GM21528 (cell line): ENCODE measurements around the gene STK11.

ENCODE experiments used
- ATAC-seq: cut with Tn5 transposase; IDR thresholded peaks from one replicate; pipeline ENCODE4 v1.9.1; 2021; ENCODE audit warnings: mild to moderate bottlenecking, moderate library complexity; ENCODE audit not compliant: unreplicated experiment, low FRiP score

Gene STK11

DNA sequence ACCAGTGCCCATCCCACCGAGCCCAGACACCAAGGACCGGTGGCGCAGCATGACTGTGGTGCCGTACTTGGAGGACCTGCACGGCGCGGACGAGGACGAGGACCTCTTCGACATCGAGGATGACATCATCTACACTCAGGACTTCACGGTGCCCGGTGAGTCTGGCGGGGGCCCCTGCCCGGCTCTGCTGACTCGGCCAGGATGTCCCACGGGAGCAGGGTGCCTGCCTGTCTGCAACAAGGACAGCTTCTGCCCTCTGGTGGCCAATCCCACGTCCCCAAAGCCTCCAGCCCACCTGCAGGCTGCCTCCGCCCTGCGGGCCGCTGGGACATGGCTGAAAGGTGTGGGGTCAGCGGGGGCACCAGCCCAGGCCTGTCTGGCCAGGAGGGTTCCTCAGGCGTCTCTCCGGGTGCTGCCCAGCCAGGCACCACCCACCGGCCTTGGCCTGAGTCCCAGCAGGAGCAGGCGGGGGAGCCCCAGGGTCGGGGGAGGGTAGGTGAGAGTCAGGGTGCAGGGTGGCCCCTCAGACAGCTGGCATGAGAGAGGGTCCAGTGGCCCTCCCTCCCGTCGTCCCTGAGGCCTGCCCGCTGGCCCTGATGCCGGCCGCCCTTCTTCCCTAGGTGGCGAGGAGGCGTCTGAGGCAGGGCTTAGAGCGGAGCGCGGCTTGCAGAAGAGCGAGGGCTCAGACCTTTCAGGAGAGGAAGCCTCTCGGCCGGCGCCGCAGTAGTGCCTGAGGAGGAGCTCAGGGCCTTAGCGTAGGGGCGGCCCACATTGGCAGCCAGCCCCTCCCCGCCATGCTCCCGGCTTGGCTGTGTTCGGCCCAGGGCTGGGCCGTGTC is 17.7 kb downstream of the STK11 start:
- no peak for ATAC-seq

DNA sequence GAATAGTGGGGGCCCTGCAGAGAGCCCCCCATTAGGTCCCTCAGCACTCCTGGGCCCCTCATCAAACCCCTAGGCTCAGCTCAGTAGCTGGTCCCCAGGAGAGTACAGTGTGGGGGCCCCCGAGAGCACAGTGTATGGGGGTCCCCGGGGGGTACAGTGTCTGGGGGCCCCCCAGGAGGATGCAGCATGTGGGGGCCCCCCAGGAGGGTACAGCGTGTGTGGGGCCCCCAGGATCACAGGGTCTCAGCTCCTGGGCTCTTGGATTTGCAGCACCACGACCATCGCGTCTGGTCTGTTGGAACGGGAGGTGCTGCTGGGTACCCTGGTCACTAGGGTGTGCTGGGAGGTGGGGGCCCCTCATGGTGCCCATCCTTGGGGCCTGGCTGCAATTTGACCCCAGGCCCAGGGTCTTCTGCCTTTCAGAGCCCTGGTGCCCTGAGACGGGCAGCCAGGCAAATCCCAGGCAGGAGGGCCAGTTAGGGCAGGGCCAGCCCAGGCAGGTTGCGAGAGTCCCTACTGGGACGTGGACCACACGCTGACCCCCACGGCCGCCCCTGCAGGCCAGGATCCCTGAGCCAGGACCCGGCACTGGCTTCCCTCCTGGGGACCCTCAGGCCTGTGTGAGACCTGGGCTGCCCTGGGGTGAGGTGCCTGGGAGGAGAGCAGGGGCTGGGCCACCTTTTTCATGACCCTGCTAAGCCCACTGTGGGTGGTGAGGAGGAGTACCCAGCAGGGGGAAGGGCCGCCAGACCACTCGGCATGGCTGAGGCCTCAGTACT is 18.7 kb downstream of the STK11 start:
- no peak for ATAC-seq

DNA sequence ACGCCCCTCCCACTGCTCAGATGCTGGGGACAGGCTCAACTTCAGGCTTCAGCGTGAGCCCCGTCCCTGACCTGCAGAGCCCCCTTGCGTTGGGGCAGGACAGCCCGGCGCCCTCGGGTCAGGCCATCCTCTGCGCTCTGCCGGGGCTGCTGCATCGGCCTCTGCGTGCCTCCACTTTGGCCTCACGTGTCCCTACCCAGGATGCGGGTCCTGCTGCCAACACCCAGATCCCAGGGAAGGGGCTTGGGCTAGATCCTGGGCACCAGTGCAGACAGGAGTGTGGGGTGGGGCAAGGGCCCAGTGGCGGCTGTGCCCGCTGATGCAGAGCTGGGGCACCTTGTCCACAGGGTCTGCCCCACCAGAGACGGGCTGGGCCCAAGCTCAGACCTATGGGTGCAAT is 19.3 kb downstream of the STK11 start:
- ATAC-seq, result no peak

DNA sequence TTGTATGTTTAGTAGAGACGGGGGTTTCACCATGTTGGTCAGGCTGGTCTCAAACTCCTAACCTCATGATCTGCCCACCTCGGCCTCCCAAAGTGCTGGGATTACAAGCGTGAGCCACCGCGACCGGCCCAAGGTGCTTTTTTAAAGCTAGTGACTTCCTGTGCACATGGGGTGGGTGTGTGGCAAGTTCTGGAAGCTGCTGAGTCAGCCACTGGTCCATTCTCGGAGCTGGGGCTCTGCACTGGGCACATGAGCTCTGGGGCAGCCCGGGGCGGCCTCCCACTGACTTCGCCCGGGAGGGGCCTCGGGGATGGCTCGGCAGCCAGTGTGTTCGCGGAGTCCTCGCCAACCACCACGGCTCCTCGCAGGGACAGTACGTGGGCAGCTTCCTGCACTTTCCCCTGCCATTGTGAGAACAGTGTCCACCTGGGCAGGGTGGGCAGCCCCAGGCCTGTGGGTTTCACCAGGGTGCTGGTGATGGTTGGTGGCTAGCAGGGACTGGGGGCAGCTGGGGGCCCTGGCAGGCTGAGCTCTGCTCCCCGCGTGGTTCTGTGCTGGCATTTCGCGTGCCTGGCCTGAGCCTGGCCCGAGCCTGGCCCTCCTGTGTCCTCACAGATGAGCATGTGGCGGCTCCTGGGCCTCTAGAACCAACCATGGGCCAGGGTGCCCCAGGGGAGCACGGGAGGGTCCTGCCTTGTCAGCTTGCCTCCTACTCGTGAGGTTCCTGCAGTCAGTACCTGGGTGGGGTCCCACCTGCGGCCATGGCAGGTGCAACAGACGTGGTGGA is 20.1 kb downstream of the STK11 start:
- no peak for ATAC-seq

DNA sequence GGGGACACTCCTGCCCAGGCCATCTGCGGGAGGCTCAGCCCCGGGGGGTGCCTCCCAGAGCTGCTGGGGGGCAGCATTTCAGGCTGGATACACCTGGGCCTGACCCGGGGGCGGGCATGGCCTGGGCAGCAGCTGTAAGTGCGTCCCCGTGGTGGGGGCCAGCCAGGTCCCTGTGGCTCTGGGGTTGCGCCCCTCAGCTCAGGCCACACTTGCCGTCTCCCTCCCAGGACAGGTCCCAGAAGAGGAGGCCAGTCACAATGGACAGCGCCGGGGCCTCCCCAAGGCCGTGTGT is 20.6 kb downstream of the STK11 start:
- no peak for ATAC-seq

DNA sequence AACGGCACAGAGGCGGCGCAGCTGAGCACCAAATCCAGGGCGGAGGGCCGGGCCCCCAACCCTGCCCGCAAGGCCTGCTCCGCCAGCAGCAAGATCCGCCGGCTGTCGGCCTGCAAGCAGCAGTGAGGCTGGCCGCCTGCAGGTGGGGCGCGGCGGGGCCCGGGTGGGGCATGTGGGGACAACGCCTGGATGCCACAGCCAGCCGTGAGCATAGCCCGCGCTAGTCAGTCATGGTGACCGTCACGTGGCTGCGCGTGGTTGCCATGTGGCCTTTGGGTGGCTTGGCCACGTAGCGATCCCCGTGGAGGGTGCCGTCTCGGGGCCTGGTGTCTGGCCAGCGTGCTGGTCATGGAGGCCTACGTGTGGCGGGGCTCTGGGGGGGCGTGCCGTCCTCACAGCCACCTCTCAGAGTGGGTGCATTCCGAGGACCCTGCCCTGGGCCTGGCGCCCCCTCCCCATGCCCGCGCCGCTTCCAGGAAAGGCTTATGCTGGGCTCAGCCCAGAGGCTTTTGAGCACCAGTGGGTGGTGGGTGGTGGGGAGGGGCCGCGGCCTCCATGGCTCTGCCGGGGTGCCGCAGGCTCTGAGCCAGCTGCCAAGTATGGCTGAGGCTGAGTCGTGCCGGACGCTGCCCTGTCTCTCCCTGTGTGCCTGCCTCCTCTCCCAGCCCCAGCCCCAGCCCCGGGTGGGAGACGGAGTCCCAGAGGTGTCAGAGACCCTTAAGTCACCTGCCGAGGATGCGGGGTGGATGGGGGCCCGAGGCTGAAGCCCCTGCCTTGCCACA is 21.1 kb downstream of the STK11 start:
- no peak for ATAC-seq

DNA sequence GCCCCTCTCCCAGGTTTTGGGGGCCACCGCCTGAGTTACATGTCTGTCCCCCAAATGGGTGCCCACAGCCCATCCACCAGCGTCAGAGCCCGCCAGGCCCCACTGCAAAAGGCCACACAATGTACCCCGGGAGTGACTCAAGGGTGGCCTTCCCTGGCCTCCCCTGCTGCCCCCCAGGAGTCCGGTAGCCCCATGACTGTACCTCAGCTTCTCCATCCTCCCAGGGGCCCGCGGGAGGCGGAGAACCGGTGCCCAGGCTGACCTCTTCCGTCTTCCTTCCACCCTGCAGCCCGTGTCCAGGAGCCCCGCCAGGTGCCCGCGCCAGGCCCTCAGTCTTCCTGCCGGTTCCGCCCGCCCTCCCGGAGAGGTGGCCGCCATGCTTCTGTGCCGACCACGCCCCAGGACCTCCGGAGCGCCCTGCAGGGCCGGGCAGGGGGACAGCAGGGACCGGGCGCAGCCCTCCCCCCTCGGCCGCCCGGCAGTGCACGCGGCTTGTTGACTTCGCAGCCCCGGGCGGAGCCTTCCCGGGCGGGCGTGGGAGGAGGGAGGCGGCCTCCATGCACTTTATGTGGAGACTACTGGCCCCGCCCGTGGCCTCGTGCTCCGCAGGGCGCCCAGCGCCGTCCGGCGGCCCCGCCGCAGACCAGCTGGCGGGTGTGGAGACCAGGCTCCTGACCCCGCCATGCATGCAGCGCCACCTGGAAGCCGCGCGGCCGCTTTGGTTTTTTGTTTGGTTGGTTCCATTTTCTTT is 21.9 kb downstream of the STK11 start:
- ATAC-seq, result no peak

DNA sequence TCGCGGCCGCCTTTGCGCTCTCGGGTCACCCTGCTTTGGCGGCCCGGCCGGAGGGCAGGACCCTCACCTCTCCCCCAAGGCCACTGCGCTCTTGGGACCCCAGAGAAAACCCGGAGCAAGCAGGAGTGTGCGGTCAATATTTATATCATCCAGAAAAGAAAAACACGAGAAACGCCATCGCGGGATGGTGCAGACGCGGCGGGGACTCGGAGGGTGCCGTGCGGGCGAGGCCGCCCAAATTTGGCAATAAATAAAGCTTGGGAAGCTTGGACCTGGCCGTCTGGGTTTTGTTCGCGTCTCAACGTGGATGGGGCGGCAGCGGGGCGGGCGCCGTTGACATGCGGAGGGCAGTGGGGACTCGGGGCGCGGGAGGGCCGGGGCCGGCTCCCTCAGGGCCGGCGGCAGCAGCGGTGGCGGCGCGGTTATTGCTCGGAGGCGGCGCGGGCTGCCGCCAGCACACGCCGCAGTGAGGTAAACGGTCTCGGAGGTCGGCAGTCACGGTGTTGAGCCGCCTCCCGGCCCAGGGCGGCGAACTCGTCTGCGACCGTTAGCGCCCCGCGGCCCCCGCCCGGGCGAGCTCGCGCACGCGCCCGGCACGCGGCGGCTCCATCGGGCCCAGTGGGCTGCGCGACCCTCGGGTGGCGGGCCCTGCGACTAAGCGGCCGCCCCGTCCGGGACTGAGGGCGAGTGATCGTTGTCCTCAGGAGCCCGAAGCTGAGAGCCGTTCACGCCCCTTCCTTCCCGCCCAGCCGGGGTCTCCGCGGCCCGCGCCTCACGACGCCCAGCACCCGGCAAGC is 22.8 kb downstream of the STK11 start:
- no peak for ATAC-seq

DNA sequence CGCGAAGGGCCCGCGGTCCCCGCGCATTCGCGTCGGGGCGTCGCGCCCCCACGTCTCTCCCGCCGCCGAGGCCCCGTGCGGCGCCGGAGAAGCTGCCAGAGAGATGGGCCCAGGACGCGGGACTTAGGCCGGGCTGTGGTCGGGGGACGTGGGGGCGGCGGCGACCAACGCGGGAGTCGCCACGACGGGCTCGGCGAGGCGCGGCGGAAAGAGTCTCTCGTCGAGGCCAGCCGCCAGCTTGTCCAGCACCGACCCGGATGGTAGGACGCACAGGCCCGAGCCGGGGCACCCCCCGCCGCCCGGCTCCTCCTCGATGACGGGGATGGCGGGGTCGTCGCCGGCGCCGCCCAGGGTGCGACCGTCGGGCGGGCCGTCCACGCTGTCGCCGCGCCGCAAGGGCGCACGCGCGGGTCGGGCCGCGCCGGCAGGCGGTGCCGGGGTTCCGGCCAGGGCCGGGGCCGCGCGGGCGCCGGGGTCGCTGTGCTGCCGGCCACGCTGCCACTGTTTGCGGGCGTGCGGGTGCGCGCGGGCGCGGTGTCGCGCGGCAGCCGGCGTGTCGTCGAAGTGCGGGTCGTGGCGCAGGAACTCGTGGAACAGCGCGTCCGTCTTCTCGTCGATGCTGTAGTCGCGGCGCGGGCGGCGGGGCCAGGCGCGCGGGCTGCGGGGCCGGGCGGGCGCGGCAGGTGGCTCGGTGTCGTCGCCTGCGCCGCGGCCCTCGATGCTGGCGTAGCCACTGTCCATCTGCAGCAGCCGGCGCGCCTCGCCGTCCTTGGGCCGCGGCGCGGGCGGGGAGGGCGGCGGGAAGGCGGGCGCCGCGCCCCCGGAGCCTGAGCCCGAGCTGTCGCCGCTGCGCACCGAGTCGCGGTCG is 23.7 kb downstream of the STK11 start:
- no peak for ATAC-seq

DNA sequence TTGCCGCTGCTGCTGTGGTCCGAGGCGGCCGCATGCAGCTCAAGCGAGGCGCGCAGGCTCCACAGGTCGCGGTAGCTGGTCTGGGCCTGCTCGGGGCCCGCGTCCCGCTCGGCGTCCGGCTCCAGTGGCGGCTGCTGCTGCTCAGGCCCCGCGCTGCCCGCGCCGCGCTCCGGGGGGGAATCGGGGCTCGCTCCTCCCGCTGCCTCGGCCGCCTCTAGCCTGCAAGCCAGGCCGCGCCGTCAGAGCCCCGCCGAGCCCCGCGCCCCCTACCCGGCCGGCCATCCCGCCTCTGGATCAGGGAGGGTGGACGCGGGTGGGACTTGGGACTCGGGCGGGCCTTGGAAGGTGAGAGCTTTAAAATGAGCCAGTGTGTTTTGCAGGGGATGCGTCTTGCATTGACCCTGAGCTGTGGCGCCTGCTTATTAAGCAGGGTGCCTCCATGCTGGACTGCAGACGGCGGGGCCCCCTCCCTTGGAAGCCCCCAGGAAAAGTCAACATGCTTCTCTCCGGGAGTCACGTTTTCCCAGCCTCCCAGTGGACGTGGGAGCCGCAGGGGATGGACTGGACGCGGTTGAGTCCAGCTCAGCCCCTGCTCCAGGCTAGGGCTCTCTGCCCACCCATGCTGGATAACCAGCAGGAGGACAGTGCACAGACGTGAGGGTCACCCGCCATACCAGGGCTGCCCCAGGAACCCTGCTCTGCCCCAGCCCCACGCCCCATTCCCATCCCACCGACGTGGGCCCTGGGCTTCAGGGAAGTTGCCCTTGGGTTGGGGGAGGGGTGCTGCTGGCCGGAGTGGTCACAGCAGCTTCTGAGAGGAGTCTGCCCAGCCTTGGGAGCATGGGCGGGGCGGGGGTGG is 24.6 kb downstream of the STK11 start:
- ATAC-seq, result no peak

DNA sequence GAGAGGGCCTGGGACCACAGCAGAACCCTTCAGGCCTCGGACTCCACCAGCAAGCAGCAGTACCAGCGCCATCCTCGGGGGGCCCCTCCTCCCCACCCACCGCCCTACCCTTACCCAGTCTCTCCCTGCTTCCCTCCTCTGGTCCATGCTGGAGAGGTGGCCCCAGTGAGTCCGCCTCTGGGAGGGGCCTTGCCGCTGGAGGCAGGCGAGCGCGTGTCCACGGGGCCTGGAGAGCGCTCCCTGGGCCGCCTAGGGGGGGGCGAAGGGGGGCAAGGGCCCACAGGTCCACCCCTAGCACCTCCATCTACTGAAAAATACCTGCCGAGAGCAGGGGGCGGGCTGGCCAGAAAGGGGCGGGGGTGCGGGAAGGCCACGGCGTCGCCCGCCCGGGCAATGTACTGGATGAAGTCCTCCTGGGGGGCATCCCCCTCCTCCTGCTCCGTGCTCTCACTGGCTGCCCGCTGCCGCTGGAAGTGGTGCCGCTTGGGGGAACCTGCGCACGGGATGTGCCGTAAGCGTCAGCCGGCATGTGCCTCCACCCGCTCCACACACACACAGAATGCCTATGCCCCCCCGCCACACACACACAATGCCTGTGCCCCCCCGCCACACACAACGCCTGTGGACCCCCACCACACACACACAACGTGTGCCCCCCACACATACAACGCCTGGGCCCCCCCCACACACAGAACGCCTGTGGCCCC is 25.4 kb downstream of the STK11 start:
- no peak for ATAC-seq

DNA sequence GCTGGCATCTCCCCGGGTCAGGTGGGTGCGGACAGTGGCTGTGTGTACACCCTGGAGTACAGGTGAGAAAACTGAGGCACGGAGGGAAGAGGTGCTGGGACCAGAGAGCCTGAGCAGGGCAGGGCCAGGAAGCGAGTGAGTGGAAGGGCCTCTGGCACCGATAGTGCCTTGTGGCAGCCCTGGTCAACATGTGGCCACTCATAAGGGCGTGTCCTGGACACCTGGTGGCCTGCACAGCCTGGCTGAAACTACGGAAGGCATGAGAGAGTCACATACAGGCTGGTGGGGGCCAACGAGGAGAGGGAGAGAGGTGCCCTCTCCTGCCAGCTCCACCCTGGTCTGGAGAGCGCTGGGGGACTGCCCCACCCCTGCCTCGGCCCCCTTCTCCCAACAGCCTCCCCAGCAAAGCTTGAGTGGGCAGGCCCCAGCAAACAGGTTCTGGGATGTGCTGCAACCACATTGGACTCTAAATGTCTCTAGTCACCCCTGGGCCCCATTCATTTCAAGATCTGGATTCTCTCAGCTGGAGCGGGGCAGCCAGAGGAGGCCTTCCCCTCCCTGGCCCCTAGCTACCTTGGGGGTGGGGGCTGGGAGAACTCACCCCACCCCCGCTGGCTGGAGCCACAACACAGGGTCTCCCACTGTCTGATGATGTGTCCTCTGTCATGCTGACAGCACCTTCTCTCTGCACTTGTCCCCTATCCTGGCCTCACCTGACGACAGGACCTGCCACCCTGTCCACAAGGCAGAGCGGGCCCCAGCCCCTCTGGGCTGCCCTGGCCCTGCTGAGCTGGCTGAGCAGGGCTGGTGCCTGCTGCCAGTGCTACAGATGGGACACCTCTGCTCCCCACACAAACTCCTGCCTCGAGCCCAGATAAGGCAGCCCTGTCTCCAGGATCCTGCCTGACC is 26.4 kb downstream of the STK11 start:
- ATAC-seq, result no peak

DNA sequence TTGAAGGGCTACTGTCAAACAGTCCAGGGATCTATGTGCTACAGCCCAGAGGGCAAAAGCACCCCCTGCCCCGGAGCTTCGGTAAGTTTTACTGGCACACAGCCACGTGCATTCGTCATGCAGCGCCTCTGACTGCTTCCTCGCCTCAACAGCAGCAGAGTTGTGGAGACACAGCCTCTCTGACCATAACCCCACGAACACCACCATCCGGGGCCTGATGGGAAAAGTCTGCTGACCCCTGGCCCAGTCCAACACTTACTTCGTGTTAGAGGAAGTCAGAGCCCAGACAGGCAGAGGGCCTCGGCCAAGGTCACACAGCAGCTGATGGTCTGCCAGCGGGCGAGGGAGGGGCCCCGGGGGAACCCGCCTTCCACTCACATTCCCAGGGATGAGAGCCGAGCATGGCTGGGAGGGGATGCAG is 27.1 kb downstream of the STK11 start:
- ATAC-seq, result no peak

DNA sequence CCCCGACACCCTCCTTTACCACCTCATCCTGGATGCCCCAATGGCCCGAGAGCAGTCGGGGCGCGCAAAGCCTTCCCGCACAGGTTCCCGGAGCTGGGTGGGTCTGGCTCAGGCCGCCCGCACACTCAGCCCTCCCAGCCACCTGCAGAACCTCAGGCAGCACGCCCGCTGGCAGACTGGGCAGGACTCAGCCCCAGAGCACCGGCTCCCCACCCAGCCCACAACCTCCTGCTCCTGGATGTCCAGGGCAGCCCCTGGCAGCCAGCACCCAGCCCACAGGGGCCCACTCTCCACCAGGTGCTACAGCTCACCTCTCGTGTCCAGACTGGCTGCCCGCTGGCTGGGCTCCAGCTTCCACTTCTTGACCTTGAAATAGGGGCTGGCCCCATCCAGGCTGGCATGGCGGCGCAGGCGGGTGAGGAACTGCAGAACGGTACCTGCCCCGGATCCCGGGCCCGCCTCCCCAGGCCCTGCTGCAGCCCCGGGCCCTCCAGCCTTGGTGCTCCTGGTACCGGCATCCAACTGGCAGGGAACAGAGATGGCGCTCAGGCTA is 27.6 kb downstream of the STK11 start:
- ATAC-seq, result no peak
